ENCODE measurements around the gene CDH16.
A peak's percentile ranks its signal among the peaks of the same experiment; 100 is the strongest.

CDH16 gene

GRCh38 chr16:66927918-66928649 is 9.4 kb upstream of the CDH16 start:
- DNase-seq, result no peak

- peak; percentile 39 for DNase-seq
These were observed 8.3 kb upstream of the CDH16 start for GRCh38 chr16:66926961-66927436.

GRCh38 chr16:66926171-66926947 is 7.7 kb upstream of the CDH16 start:
- DNase-seq, result no peak

GRCh38 chr16:66925322-66925840 is 6.7 kb upstream of the CDH16 start, which contains the start of gene RRAD:
Gene RRAD, minus strand, starts transcription at chr16:66925535. Its CDS starts 356 bp downstream, at chr16:66925179.
- DNase-seq, result no peak

GRCh38 chr16:66924527-66925321 is 6.0 kb upstream of the CDH16 start:
- no peak for DNase-seq

GRCh38 chr16:66923866-66924265 is 5.2 kb upstream of the CDH16 start:
- no peak for DNase-seq

- peak; percentile 47 for DNase-seq
These were observed 4.6 kb upstream of the CDH16 start for GRCh38 chr16:66923247-66923731.

GRCh38 chr16:66921729-66922450 is 3.2 kb upstream of the CDH16 start:
- no peak for DNase-seq

- DNase-seq, result no peak
These were observed 2.4 kb upstream of the CDH16 start for GRCh38 chr16:66920924-66921680.

GRCh38 chr16:66920299-66920590 is 1.6 kb upstream of the CDH16 start:
- no peak for DNase-seq

GRCh38 chr16:66919569-66920298 is 1.0 kb upstream of the CDH16 start:
- no peak for DNase-seq

- no peak for DNase-seq
These were observed 330 bp downstream of the CDH16 start for GRCh38 chr16:66918355-66918754.

- DNase-seq, result no peak
These were observed 944 bp downstream of the CDH16 start for GRCh38 chr16:66917741-66918140.

- no peak for DNase-seq
These were observed 2.2 kb downstream of the CDH16 start for GRCh38 chr16:66916518-66916917.

- no peak for DNase-seq
These were observed 3.6 kb downstream of the CDH16 start for GRCh38 chr16:66915041-66915440.

- no peak for DNase-seq
These were observed 4.1 kb downstream of the CDH16 start for GRCh38 chr16:66914541-66914940.

- no peak for DNase-seq
These were observed 5.0 kb downstream of the CDH16 start for GRCh38 chr16:66913711-66914110.

- no peak for DNase-seq
These were observed 5.6 kb downstream of the CDH16 start for GRCh38 chr16:66913081-66913480.

GRCh38 chr16:66911801-66912200 is 6.9 kb downstream of the CDH16 start:
- DNase-seq, result no peak

GRCh38 chr16:66911112-66911511 is 7.6 kb downstream of the CDH16 start:
- DNase-seq, result no peak

Measured in DMS79 (cell line).